HL-60/S4 treated with phorbol 12-myristate 13-acetate at 8.2 ng/mL for 4 days and 3 days (cell line): Measurements from ENCODE around the gene PMIS2.

Experiments used
- in situ Hi-C: fragments of 300-500 bp; cut with MboI; formaldehyde crosslinking; loops from 2 replicates; pipeline ENCODE4 v1.15.0; 2022; ENCODE audit warnings: low sequenced_read_pairs

PMIS2 gene

GRCh38 chr19:35623327-35624010 is 37.5 kb downstream of the PMIS2 start:
- in situ Hi-C loops = no loop called here

DNA sequence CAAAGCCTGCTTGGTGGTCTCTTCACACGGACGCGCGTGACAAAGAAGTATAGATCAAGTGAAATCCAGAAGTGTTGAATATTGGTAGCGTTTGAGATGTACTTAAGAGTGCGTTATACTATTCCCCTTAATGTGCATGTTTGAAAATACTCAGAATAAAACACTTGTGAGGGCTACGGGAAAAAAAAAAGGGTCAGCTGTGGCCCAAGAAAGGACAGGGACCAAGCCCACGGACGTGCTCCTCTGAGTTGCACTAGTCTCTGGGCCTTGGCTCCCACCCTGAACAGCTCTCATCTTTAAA is 42.2 kb downstream of the PMIS2 start:
- in situ Hi-C loops = no loop called here

DNA sequence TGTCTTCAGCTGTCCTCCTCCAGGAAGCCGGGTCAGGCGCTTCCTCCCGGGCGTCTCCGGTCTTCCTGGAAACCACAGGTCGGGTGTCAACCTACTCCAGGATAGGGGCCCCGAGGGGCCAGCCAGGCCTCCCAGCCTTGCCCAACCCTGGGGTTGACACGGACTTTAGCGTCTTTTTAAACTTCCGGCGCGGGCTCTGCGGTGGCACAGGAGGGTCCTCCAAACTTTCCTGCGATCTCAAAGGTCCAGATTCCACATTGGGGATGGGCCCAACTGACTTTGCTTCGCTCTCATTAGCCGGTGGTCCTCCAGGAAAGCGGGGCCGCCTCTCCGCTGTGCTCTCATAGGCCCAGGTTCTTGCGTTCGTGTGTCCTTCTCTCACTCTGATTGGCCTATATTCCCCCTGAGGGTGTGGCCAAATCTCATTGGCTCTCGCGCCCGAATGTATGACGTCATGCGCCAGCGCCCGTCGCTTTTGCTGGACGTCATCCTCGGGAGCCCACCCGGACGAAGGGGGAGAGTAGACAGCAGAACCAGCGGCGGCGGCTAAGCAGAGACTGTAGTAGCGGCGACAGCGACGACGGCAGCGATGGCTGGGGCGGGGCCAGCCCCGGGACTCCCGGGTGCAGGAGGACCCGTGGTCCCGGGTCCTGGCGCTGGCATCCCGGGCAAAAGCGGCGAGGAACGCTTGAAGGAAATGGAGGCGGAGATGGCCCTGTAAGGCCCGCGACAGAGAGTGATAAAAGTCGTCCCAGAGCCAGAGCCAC is 42.8 kb downstream of the PMIS2 start, which contains the start of gene RBM42:
RBM42 (plus strand) TSS at position 472 of the 767 bp plus-strand sequence; CDS start at position 590, 118 bp downstream.
- in situ Hi-C loops = no loop called here

- in situ Hi-C loops = no loop called here
Observed at GRCh38 chr19:35629332-35629633, 43.3 kb downstream of the PMIS2 start.

- in situ Hi-C loops = no loop called here
Observed at GRCh38 chr19:35633727-35634440, 47.9 kb downstream of the PMIS2 start.

DNA sequence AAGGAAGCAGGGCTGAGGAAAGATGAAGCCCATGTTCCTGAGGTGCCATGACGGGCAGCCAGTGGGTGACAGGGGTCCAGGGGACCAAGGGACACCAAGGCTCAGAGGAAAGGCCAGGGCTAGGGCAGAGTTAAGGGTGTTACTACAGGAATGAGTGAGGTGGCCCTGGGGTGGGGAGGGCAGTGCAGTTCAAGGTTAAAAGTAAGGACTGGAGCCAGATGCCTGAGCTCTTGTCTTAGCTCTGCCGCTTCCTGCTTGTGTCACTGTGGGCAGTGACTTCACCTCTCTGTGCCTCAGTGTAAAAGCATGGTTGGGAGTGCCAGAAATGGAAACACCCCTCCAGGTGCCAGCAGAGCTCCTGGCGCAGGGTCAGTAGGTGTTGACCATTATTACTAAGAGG is 50.7 kb downstream of the PMIS2 start:
- in situ Hi-C loops = no loop called here
